H1 (cell line): Measurements from ENCODE around the gene PRSS38. TPM values are rescaled to one million over a fixed set of nuclear protein-coding genes. Genes with fewer than 3 reads are reported as not detected.

Source experiments
- CTCF ChIA-PET: fragments of 300-600 bp; sonication (Branson Sonifier 250); formaldehyde crosslinking; loops from one replicate; lab custom pipeline; 2021; ENCODE audit not compliant: partially characterized antibody; lab: Charles Lee
- POLR2A ChIA-PET: fragments of 300-600 bp; sonication (Branson Sonifier 250); formaldehyde crosslinking; loops from one replicate; lab custom pipeline; 2021; ENCODE audit warnings: inconsistent platforms; ENCODE audit not compliant: partially characterized antibody; lab: Charles Lee
- DNase-seq, 2 experiments: peaks; one replicate each; pipeline versions ENCODE4 v3.0.0 to v3.0.0-alpha.2; 2010 to 2022; ENCODE audit warnings: low spot score in 2 of 2, low read depth in 1 of 2, mixed read lengths in 1 of 2
- FAIRE-seq: peaks from 2 replicates; lab custom pipeline; 2011; peaks lifted over from hg19 to GRCh38; lab: Jason Lieb, UNC
- H2AFZ ChIP-seq: 2 replicates; pipeline ENCODE4 v1.8.1; 2012; ENCODE audit warnings: low read length, inconsistent platforms
- H2AK5ac ChIP-seq: 2 replicates; pipeline ENCODE4 v1.6.1; 2013; ENCODE audit warnings: low read depth, low read length
- H2BK120ac ChIP-seq: replicated peaks from 2 replicates; pipeline ENCODE3; 2013; ENCODE audit warnings: low read depth, low read length, inconsistent platforms
- H2BK12ac ChIP-seq: 2 replicates; pipeline ENCODE4 v1.6.1; 2013; ENCODE audit warnings: low read depth, low read length
- H2BK15ac ChIP-seq: 2 replicates; pipeline ENCODE4 v1.6.1; 2013; ENCODE audit warnings: low read length
- H2BK20ac ChIP-seq: 2 replicates; pipeline ENCODE4 v1.6.1; 2013; ENCODE audit warnings: low read length
- H2BK5ac ChIP-seq: 2 replicates; pipeline ENCODE4 v1.6.1; 2013; ENCODE audit warnings: low read depth, low read length
- H3K14ac ChIP-seq: 2 replicates; pipeline ENCODE4 v1.6.1; 2013; ENCODE audit warnings: inconsistent platforms; ENCODE audit not compliant: insufficient read length
- H3K18ac ChIP-seq: 2 replicates; pipeline ENCODE4 v1.6.1; 2013; ENCODE audit warnings: low read length; ENCODE audit errors: extremely low read depth
- H3K23ac ChIP-seq: 2 replicates; pipeline ENCODE4 v1.6.1; 2013; ENCODE audit warnings: inconsistent platforms; ENCODE audit not compliant: insufficient read length
- H3K23me2 ChIP-seq: 2 replicates; pipeline ENCODE4 v1.6.1; 2013; ENCODE audit warnings: low read depth, low read length
- H3K27ac ChIP-seq: 2 replicates; pipeline ENCODE4 v1.6.1; 2011; ENCODE audit warnings: low read depth, low read length, inconsistent platforms
- H3K27me3 ChIP-seq, 4 experiments: replicated peaks in 1 of 4; 1 replicate in 1 of 4; 2 replicates in 3 of 4; pipeline versions ENCODE4 v1.6.1 to v1.8.1; 2011 to 2013; ENCODE audit warnings: low read length in 3 of 4, mild to moderate bottlenecking in 3 of 4, inconsistent platforms in 2 of 4, mixed read lengths in 2 of 4, moderate library complexity in 1 of 4; ENCODE audit not compliant: control insufficient read depth in 3 of 4, insufficient read depth in 3 of 4; ENCODE audit errors: extremely low read depth in 1 of 4
- H3K36me3 ChIP-seq, 4 experiments: 2 replicates each; pipeline versions ENCODE4 v1.6.1 to v1.8.1; 2011 to 2013; ENCODE audit warnings: mild to moderate bottlenecking in 4 of 4, low read length in 3 of 4, moderate library complexity in 2 of 4, control low read depth in 1 of 4, inconsistent platforms in 1 of 4; ENCODE audit not compliant: insufficient read depth in 4 of 4, control insufficient read depth in 2 of 4
- H3K4ac ChIP-seq: replicated peaks from 2 replicates; pipeline ENCODE3; 2013; ENCODE audit warnings: low read length, low read depth, mixed read lengths, inconsistent platforms; ENCODE audit not compliant: insufficient read length
- H3K4me1 ChIP-seq, 4 experiments: replicated peaks in 1 of 4; 1 replicate in 1 of 4; 2 replicates in 3 of 4; pipeline versions ENCODE4 v1.6.1 to v1.8.1; 2011 to 2013; ENCODE audit warnings: low read length in 3 of 4, inconsistent platforms in 2 of 4, mixed read lengths in 1 of 4; ENCODE audit not compliant: insufficient read depth in 4 of 4, control insufficient read depth in 3 of 4
- H3K4me2 ChIP-seq, 2 experiments: 2 replicates each; pipeline versions ENCODE4 v1.6.1 to v1.8.1; 2011 to 2013; ENCODE audit warnings: low read depth in 2 of 2, low read length in 2 of 2, control low read depth in 1 of 2, inconsistent platforms in 1 of 2, mild to moderate bottlenecking in 1 of 2; ENCODE audit not compliant: insufficient read depth in 1 of 2
- H3K4me3 ChIP-seq, 4 experiments: fragments of 200-600, 300-600 bp in 1 of 4; sonication (generic), shearing (Covaris generic), sonication (Bioruptor Twin) in 1 of 4; 2 replicates each; pipeline versions ENCODE4 v1.5.1 to v1.8.1; 2011 to 2016; ENCODE audit warnings: low read length in 4 of 4, low read depth in 3 of 4, control low read depth in 2 of 4, inconsistent platforms in 2 of 4, mild to moderate bottlenecking in 2 of 4, mixed read lengths in 1 of 4, moderate library complexity in 1 of 4; ENCODE audit not compliant: insufficient read depth in 2 of 4; ENCODE audit errors: extremely low read depth in 1 of 4
- H3K56ac ChIP-seq: replicated peaks from 2 replicates; pipeline ENCODE3; 2013; ENCODE audit warnings: low read depth, mild to moderate bottlenecking, mixed read lengths, low read length, inconsistent platforms; ENCODE audit not compliant: insufficient read length
- H3K79me1 ChIP-seq: 2 replicates; pipeline ENCODE4 v1.6.1; 2013; ENCODE audit warnings: low read depth, low read length, control low read depth
- H3K79me2 ChIP-seq, 2 experiments: 2 replicates each; pipeline versions ENCODE4 v1.6.1 to v1.8.1; 2012 to 2013; ENCODE audit warnings: low read length in 2 of 2, mild to moderate bottlenecking in 2 of 2, inconsistent platforms in 1 of 2; ENCODE audit not compliant: insufficient read depth in 2 of 2, control insufficient read depth in 1 of 2
- H3K9ac ChIP-seq, 4 experiments: replicated peaks in 1 of 4; 1 replicate in 1 of 4; 2 replicates in 3 of 4; pipeline versions ENCODE4 v1.6.1 to v1.8.1; 2011 to 2013; ENCODE audit warnings: low read depth in 3 of 4, low read length in 3 of 4, control low read depth in 2 of 4, mild to moderate bottlenecking in 2 of 4, moderate library complexity in 2 of 4, inconsistent platforms in 1 of 4; ENCODE audit errors: extremely low read depth in 1 of 4
- H3K9me3 ChIP-seq, 2 experiments: 2 replicates each; pipeline versions ENCODE4 v1.6.1 to v1.8.1; 2012 to 2013; ENCODE audit warnings: mild to moderate bottlenecking in 2 of 2, moderate library complexity in 2 of 2, control low read depth in 1 of 2, inconsistent platforms in 1 of 2, low read depth in 1 of 2, low read length in 1 of 2, mixed read lengths in 1 of 2; ENCODE audit not compliant: insufficient read depth in 2 of 2
- H4K20me1 ChIP-seq, 2 experiments: replicated peaks in 1 of 2; 2 replicates each; pipeline versions ENCODE3 to v1.8.1; 2011 to 2013; ENCODE audit warnings: inconsistent platforms in 2 of 2, low read length in 2 of 2, mild to moderate bottlenecking in 1 of 2; ENCODE audit not compliant: insufficient read depth in 2 of 2, control insufficient read depth in 1 of 2
- H4K5ac ChIP-seq: 2 replicates; pipeline ENCODE4 v1.6.1; 2013; ENCODE audit warnings: low read length, low read depth, mixed read lengths, inconsistent platforms; ENCODE audit not compliant: insufficient read length
- H4K8ac ChIP-seq: 2 replicates; pipeline ENCODE4 v1.8.0; 2013; ENCODE audit warnings: mild to moderate bottlenecking, moderate library complexity, low read length, inconsistent platforms; ENCODE audit not compliant: insufficient read depth; ENCODE audit errors: extremely low read depth
- H4K91ac ChIP-seq: replicated peaks from 2 replicates; pipeline ENCODE3; 2013; ENCODE audit warnings: low read length, mixed read lengths, inconsistent platforms; ENCODE audit not compliant: insufficient read length
- EZH2 ChIP-seq: fragments of 200-600 bp; sonication (generic); IDR thresholded peaks from 2 replicates; pipeline ENCODE4 v1.7.1; 2012; ENCODE audit warnings: low read depth, mild to moderate bottlenecking, moderate library complexity, low read length, inconsistent platforms; ENCODE audit not compliant: severe bottlenecking
- polyA plus RNA-seq, 7 experiments: library from polyadenylated mRNA; depleted of rRNA in 3 of 7; stranded (reverse) in 5 of 7; unstranded in 2 of 7; fragments of >200 nt in 5 of 7; fragments of 200-250 nt in 2 of 7; gene quantifications; 1 replicate in 5 of 7; 2 replicates in 1 of 7; 4 replicates in 1 of 7; pipeline versions ENCODE4 v1.2.1 to v1.2.3, GENCODE V29; 2011 to 2013; ENCODE audit warnings: missing spikeins in 2 of 7, mixed read lengths in 2 of 7
- total RNA-seq: library from RNA; stranded (reverse); fragmentation: NEBNext Ultra II Directional; extraction: Animal tissue kit (Norgen Biotek cat#: 25700); gene quantifications from 2 replicates; pipeline ENCODE4 v1.2.1, GENCODE V29; 2021

The PRSS38 gene
- total and polyA plus RNA-seq, 2 of the 8 experiments (the other 6 are each of a cell fraction or from before 2014, with no cell fraction given): not detected

GRCh38 chr1:227854189-227854588 lies 38.7 kb downstream of the PRSS38 start:
- Histone ChIP-seq H2BK20ac (no peak overlapping the region), H2AK5ac (no peak overlapping the region), H3K79me2 (no peaks in the 10 kb centered on the region), H3K14ac (no peak overlapping the region), H4K91ac (no peak overlapping the region), H3K9ac (no peak overlapping the region), H3K79me1 (no peaks in the 10 kb centered on the region), H4K20me1 (no peaks in the 10 kb centered on the region), H3K9me3 (no peaks in the 10 kb centered on the region), H2BK5ac (no peak overlapping the region), H3K36me3 (no peaks in the 10 kb centered on the region), H4K8ac (no peak overlapping the region), H3K27me3 (no peaks in the 10 kb centered on the region), H3K4me2 (no peak overlapping the region), H4K5ac (no peak overlapping the region), H2BK15ac (no peak overlapping the region)
- ChIA-PET CTCF (no interaction called here), POLR2A (no interaction called here)
- no peak for DNase-seq
- FAIRE-seq: no peak
- TF ChIP-seq EZH2: no peak
- TF ChIP-seq, all 59 proteins: peak for 0
- H3K56ac ChIP-seq: no peak overlapping the region
- no peak overlapping the region for H2BK120ac ChIP-seq
- H3K4me1 ChIP-seq: no peaks in the 10 kb centered on the region
- no peak overlapping the region for H3K4ac ChIP-seq
- no peak overlapping the region for H3K18ac ChIP-seq
- H3K23ac ChIP-seq: no peak overlapping the region
- H2BK12ac ChIP-seq: no peak overlapping the region
- no peaks in the 10 kb centered on the region for H3K23me2 ChIP-seq
- no peak overlapping the region for H3K27ac ChIP-seq
- H2AFZ ChIP-seq: no peak overlapping the region
- no peak overlapping the region for H3K4me3 ChIP-seq
